Measurements from ENCODE around the gene CABS1.

CABS1 gene

DNA sequence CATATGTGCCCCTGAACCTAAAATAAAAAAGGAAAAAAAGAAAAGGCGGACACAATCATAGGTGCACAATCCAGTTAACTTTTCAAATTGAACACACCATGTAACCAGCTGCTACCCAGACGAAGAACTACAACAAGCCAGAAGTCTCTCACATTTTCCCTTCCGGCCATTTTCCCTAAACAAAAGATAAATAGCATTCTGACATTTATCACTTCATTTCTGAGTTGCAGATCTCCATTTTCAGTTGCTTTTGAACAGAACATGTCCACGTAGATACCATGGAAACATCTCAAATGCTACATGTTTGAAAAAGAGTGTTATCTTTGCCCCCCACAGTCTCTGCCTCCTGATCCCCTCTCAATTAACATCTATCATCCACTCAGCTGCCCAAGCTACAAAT lies 29.2 kb upstream of the CABS1 start:
- no peaks in the 10 kb centered on the region for H3K9me2 ChIP-seq (replicated peaks; ENCODE audit: control insufficient read depth, low read length)
- no peak overlapping the region for H3K4me2 ChIP-seq (ENCODE audit: low read length)
- TF ChIP-seq, protein P1, sequence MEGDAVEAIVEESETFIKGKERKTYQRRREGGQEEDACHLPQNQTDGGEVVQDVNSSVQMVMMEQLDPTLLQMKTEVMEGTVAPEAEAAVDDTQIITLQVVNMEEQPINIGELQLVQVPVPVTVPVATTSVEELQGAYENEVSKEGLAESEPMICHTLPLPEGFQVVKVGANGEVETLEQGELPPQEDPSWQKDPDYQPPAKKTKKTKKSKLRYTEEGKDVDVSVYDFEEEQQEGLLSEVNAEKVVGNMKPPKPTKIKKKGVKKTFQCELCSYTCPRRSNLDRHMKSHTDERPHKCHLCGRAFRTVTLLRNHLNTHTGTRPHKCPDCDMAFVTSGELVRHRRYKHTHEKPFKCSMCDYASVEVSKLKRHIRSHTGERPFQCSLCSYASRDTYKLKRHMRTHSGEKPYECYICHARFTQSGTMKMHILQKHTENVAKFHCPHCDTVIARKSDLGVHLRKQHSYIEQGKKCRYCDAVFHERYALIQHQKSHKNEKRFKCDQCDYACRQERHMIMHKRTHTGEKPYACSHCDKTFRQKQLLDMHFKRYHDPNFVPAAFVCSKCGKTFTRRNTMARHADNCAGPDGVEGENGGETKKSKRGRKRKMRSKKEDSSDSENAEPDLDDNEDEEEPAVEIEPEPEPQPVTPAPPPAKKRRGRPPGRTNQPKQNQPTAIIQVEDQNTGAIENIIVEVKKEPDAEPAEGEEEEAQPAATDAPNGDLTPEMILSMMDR (IDR thresholded peaks at IDR 0.05; ENCODE audit: low read depth, low read length, poor library complexity, severe bottlenecking), result no peak
- TF ChIP-seq EZH2phosphoT487 (IDR thresholded peaks at IDR 0.05; ENCODE audit: borderline replicate concordance, low read length), result no peak
- no peaks in the 10 kb centered on the region for H3K79me2 ChIP-seq (ENCODE audit: control insufficient read depth, low read length)
- H3K27me3 ChIP-seq (ENCODE audit: control insufficient read depth, low read length), result no peaks in the 10 kb centered on the region
- H3K4me1 ChIP-seq (ENCODE audit: control insufficient read depth, low read length), result no peaks in the 10 kb centered on the region
- no peaks in the 10 kb centered on the region for H4K20me1 ChIP-seq (ENCODE audit: control insufficient read depth, insufficient read depth, low read depth, low read length)
- H3K4me3 ChIP-seq (ENCODE audit: low read length), result no peak overlapping the region
- no peak overlapping the region for H3K27ac ChIP-seq (ENCODE audit: low read depth, low read length)
- no peaks in the 10 kb centered on the region for H3F3A ChIP-seq (ENCODE audit: control insufficient read depth, insufficient read depth)
- H3K9me3 ChIP-seq (ENCODE audit: control insufficient read depth, insufficient read depth, low read length), result no peaks in the 10 kb centered on the region
- no peaks in the 10 kb centered on the region for H3K36me3 ChIP-seq (ENCODE audit: control insufficient read depth, low read length)

DNA sequence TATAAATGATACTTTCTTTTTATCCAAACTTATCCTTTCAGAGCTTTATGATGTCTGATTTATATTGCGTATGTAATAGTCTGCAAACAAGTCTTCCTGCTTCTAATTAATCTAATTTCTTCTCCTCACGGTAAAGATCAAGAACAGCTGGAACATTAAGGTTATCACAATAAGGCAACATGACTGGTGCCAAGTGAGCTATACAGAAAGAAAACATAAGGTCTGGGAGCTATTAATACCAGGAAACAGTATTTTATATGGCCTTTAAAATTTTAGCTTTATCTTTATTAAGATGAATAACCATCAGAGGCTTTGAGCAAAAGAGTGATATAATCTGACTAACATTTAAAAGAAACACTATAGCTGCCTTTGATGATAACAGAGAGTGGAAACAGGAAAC lies 28.7 kb upstream of the CABS1 start:
- H3K4me2 ChIP-seq (ENCODE audit: low read length), result no peak overlapping the region
- no peaks in the 10 kb centered on the region for H4K20me1 ChIP-seq (ENCODE audit: control insufficient read depth, insufficient read depth, low read depth, low read length)
- H3K79me2 ChIP-seq (ENCODE audit: control insufficient read depth, low read length), result no peaks in the 10 kb centered on the region
- no peaks in the 10 kb centered on the region for H3K9me2 ChIP-seq (replicated peaks; ENCODE audit: control insufficient read depth, low read length)
- H3K27me3 ChIP-seq (ENCODE audit: control insufficient read depth, low read length), result no peaks in the 10 kb centered on the region
- H3K36me3 ChIP-seq (ENCODE audit: control insufficient read depth, low read length), result no peaks in the 10 kb centered on the region
- H3K9me3 ChIP-seq (ENCODE audit: control insufficient read depth, insufficient read depth, low read length), result no peaks in the 10 kb centered on the region
- H3K27ac ChIP-seq (ENCODE audit: low read depth, low read length), result no peak overlapping the region
- TF ChIP-seq, protein P1 (IDR thresholded peaks at IDR 0.05; ENCODE audit: low read depth, low read length, poor library complexity, severe bottlenecking), result no peak
- TF ChIP-seq EZH2phosphoT487 (IDR thresholded peaks at IDR 0.05; ENCODE audit: borderline replicate concordance, low read length), result no peak
- no peak overlapping the region for H3K4me3 ChIP-seq (ENCODE audit: low read length)
- H3F3A ChIP-seq (ENCODE audit: control insufficient read depth, insufficient read depth), result no peaks in the 10 kb centered on the region
- no peaks in the 10 kb centered on the region for H3K4me1 ChIP-seq (ENCODE audit: control insufficient read depth, low read length)

DNA sequence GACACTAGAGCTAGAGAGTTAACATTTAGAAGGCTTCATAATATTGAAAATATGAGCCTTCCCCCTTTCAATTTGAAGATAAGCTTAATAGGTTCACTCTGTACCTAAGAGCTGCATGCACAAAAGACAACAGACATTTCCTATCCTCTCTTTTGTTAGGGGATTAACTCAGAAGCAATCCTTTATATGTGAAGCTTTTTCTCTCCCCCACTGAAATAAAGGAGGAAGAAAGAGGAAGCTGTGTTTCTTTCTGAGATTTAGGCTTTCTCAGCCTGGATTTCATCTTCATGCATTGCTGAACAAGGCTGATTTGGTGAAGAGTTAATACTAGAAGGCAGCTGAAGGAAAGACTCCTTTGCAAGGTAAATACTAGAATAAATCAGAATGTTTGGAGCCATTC lies 21.0 kb upstream of the CABS1 start:
- no peak overlapping the region for H3K4me3 ChIP-seq (ENCODE audit: low read length)
- no peak for TF ChIP-seq EZH2phosphoT487 (IDR thresholded peaks at IDR 0.05; ENCODE audit: borderline replicate concordance, low read length)
- TF ChIP-seq, protein P1 (IDR thresholded peaks at IDR 0.05; ENCODE audit: low read depth, low read length, poor library complexity, severe bottlenecking), result no peak
- H3F3A ChIP-seq (ENCODE audit: control insufficient read depth, insufficient read depth), result no peaks in the 10 kb centered on the region
- H3K79me2 ChIP-seq (ENCODE audit: control insufficient read depth, low read length), result no peaks in the 10 kb centered on the region
- no peaks in the 10 kb centered on the region for H3K27me3 ChIP-seq (ENCODE audit: control insufficient read depth, low read length)
- H4K20me1 ChIP-seq (ENCODE audit: control insufficient read depth, insufficient read depth, low read depth, low read length), result no peaks in the 10 kb centered on the region
- no peak overlapping the region for H3K27ac ChIP-seq (ENCODE audit: low read depth, low read length)
- peak overlapping the region; percentile 17 for H3K4me2 ChIP-seq (ENCODE audit: low read length)
- no peaks in the 10 kb centered on the region for H3K9me2 ChIP-seq (replicated peaks; ENCODE audit: control insufficient read depth, low read length)
- H3K9me3 ChIP-seq (ENCODE audit: control insufficient read depth, insufficient read depth, low read length), result no peaks in the 10 kb centered on the region
- H3K36me3 ChIP-seq (ENCODE audit: control insufficient read depth, low read length), result no peaks in the 10 kb centered on the region
- H3K4me1 ChIP-seq (ENCODE audit: control insufficient read depth, low read length), result peaks cover 12% of the 10 kb centered on the region

DNA sequence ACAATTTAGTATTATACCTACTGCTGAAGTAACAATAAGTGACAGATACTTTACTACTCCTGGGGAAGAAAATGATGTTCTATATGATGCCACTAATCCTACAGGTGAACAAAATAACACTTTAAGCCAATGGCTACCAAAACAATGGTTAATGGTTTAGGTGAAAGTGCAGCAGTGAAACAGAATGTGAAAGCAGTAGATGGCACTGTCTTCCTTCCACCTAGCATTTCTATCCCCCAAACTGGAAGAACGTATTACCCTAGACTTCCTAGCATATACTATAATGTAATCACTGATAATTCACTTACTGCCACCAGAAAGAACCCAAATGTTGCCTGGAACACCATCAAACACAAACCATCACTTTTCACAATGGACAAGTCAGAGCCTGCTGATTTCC lies 18.9 kb upstream of the CABS1 start:
- Histone ChIP-seq H3K27ac (ENCODE audit: low read depth, low read length) (no peak overlapping the region), H3K36me3 (ENCODE audit: control insufficient read depth, low read length) (no peaks in the 10 kb centered on the region), H3K9me2 (replicated peaks; ENCODE audit: control insufficient read depth, low read length) (no peaks in the 10 kb centered on the region), H3K79me2 (ENCODE audit: control insufficient read depth, low read length) (no peaks in the 10 kb centered on the region), H3K27me3 (ENCODE audit: control insufficient read depth, low read length) (no peaks in the 10 kb centered on the region), H3F3A (ENCODE audit: control insufficient read depth, insufficient read depth) (no peaks in the 10 kb centered on the region), H3K4me2 (ENCODE audit: low read length) (no peak overlapping the region), H4K20me1 (ENCODE audit: control insufficient read depth, insufficient read depth, low read depth, low read length) (no peaks in the 10 kb centered on the region), H3K4me3 (ENCODE audit: low read length) (no peak overlapping the region), H3K4me1 (ENCODE audit: control insufficient read depth, low read length) (peaks cover 12% of the 10 kb centered on the region), H3K9me3 (ENCODE audit: control insufficient read depth, insufficient read depth, low read length) (no peaks in the 10 kb centered on the region)
- TF ChIP-seq, protein P1 (IDR thresholded peaks at IDR 0.05; ENCODE audit: low read depth, low read length, poor library complexity, severe bottlenecking), result peak; percentile 56
- TF ChIP-seq EZH2phosphoT487 (IDR thresholded peaks at IDR 0.05; ENCODE audit: borderline replicate concordance, low read length), result no peak

All from DOHH2 (cell line).